HG03095 (cell line): ENCODE results near the gene MAP3K21.
A peak's percentile ranks its signal among the peaks of the same experiment; 100 is the strongest.

Experiments used
- ATAC-seq: cut with Tn5 transposase; IDR thresholded peaks from one replicate; pipeline ENCODE4 v1.9.1; 2021; ENCODE audit warnings: moderate library complexity; ENCODE audit not compliant: unreplicated experiment

MAP3K21 gene

GRCh38 chr1:233323718-233324117, 3.8 kb upstream of the MAP3K21 start:
- no peak for ATAC-seq

- no peak for ATAC-seq
These were observed 1.2 kb upstream of the MAP3K21 start for GRCh38 chr1:233326319-233326718.

GRCh38 chr1:233326811-233327650, 493 bp upstream of the MAP3K21 start:
- peak; percentile 93 for ATAC-seq

- ATAC-seq, result peak; percentile 25
These were observed 808 bp downstream of the MAP3K21 start for GRCh38 chr1:233328142-233328921.

- ATAC-seq, result no peak
These were observed 4.4 kb downstream of the MAP3K21 start for GRCh38 chr1:233331676-233332519.

- no peak for ATAC-seq
These were observed 5.6 kb downstream of the MAP3K21 start for GRCh38 chr1:233333086-233333485.

- no peak for ATAC-seq
These were observed 6.6 kb downstream of the MAP3K21 start for GRCh38 chr1:233334092-233334491.

GRCh38 chr1:233336554-233337456, 9.3 kb downstream of the MAP3K21 start:
- ATAC-seq, result no peak

GRCh38 chr1:233337505-233337904, 10.0 kb downstream of the MAP3K21 start:
- no peak for ATAC-seq

- no peak for ATAC-seq
These were observed 10.6 kb downstream of the MAP3K21 start for GRCh38 chr1:233338102-233338501.

GRCh38 chr1:233340031-233340555, 12.6 kb downstream of the MAP3K21 start:
- ATAC-seq, result no peak

GRCh38 chr1:233340966-233341516, 13.5 kb downstream of the MAP3K21 start:
- no peak for ATAC-seq

GRCh38 chr1:233342086-233342485, 14.6 kb downstream of the MAP3K21 start:
- no peak for ATAC-seq

GRCh38 chr1:233343262-233343661, 15.7 kb downstream of the MAP3K21 start:
- no peak for ATAC-seq

GRCh38 chr1:233347338-233347737, 19.8 kb downstream of the MAP3K21 start:
- ATAC-seq, result no peak

- ATAC-seq, result no peak
These were observed 21.6 kb downstream of the MAP3K21 start for GRCh38 chr1:233349137-233349536.

- no peak for ATAC-seq
These were observed 27.5 kb downstream of the MAP3K21 start for GRCh38 chr1:233354983-233355382.

- ATAC-seq, result peak; percentile 58
These were observed 28.5 kb downstream of the MAP3K21 start for GRCh38 chr1:233355841-233356704.

- ATAC-seq, result peak; percentile 28
These were observed 29.1 kb downstream of the MAP3K21 start for GRCh38 chr1:233356705-233356987.
